MCF 10A (cell line): ENCODE data around the gene TANC1. TPM values are rescaled to one million over a fixed set of nuclear protein-coding genes. Genes with fewer than 3 reads are reported as not detected.
A peak's percentile ranks its signal among the peaks of the same experiment; 100 is the strongest.

ENCODE experiments used
- BruUV-seq: library from RNA; stranded (reverse); fragments of 400-500 nt; replicated peaks from 2 replicates; lab custom pipeline; 2021; lab: Mats Ljungman, UMichigan
- CTCF ChIA-PET: fragments of 300-600 bp; sonication (Branson Sonifier 250); formaldehyde crosslinking; extraction: SDS; loops from one replicate; lab custom pipeline; 2021; ENCODE audit warnings: antibody characterized with exemption, inconsistent platforms; lab: Yijun Ruan, JAX
- POLR2A ChIA-PET: fragments of 300-600, 350-650 bp; sonication (Branson Sonifier 250); formaldehyde crosslinking; extraction: SDS; loops from one replicate; lab custom pipeline; 2020; ENCODE audit warnings: antibody characterized with exemption, inconsistent platforms; lab: Yijun Ruan, JAX
- DNase-seq: peaks from one replicate; pipeline ENCODE4 v3.0.0-alpha.2; 2018; ENCODE audit not compliant: unreplicated experiment
- H3K27ac Mint-ChIP-seq: one replicate; pipeline ENCODE4 v1.8.0; 2022; ENCODE audit warnings: mild to moderate bottlenecking, low read depth, mixed read lengths; ENCODE audit not compliant: unreplicated experiment
- H3K27me3 Mint-ChIP-seq: one replicate; pipeline ENCODE4 v1.8.0; 2022; ENCODE audit warnings: mixed read lengths; ENCODE audit not compliant: insufficient read depth, unreplicated experiment
- H3K36me3 Mint-ChIP-seq: one replicate; pipeline ENCODE4 v1.8.0; 2022; ENCODE audit warnings: mild to moderate bottlenecking, moderate library complexity, mixed read lengths; ENCODE audit not compliant: insufficient read depth, unreplicated experiment
- H3K4me1 Mint-ChIP-seq: one replicate; pipeline ENCODE4 v1.8.0; 2022; ENCODE audit warnings: mixed read lengths; ENCODE audit not compliant: insufficient read depth, unreplicated experiment
- H3K4me3 Mint-ChIP-seq: one replicate; pipeline ENCODE4 v1.8.0; 2022; ENCODE audit warnings: mild to moderate bottlenecking, moderate library complexity, mixed read lengths; ENCODE audit not compliant: unreplicated experiment
- H3K9me3 Mint-ChIP-seq: one replicate; pipeline ENCODE4 v1.8.0; 2022; ENCODE audit warnings: mixed read lengths; ENCODE audit not compliant: unreplicated experiment
- CTCF ChIP-seq: fragments of 200-600 bp; IDR thresholded peaks from one replicate; pipeline ENCODE4 v1.8.0; 2022; ENCODE audit warnings: antibody characterized with exemption, mild to moderate bottlenecking; ENCODE audit not compliant: unreplicated experiment
- intact Hi-C: fragments of 100-400 bp; cut with micrococcal nuclease; formaldehyde crosslinking; loops from 2 replicates; pipeline ENCODE4 v1.14.1; 2022
- total RNA-seq: library from RNA; stranded (reverse); gene quantifications from 2 replicates; pipeline ENCODE4 v1.2.3, GENCODE V29; 2022

Gene TANC1
- total RNA-seq, 1 experiment from 2014 or later: 35.3 TPM

- no peaks in the 10 kb centered on the region for H3K36me3 Mint-ChIP-seq
- no peak for DNase-seq
- peaks cover 9% of the 10 kb centered on the region for H3K4me1 Mint-ChIP-seq
- no peak for TF ChIP-seq CTCF
- intact Hi-C loops: no loop called here
- no TSS peak for BruUV-seq
- no peaks in the 10 kb centered on the region for H3K27me3 Mint-ChIP-seq
- ChIA-PET POLR2A (interaction anchor here (0.8 to 3.0 kb wide), 5 partner anchors 15 to 165 kb away, joined by 3 to 32 read pairs (median 4); partner anchors contain the start of gene TANC1), CTCF (interaction anchor here (0.7 to 1.1 kb wide), 3 partner anchors 31 to 183 kb away, joined by 3 to 7 read pairs (median 3); no protein-coding TSS in a partner anchor)
- no peaks in the 10 kb centered on the region for H3K9me3 Mint-ChIP-seq
- peak overlapping the region; percentile 93 for H3K27ac Mint-ChIP-seq
- no peak overlapping the region for H3K4me3 Mint-ChIP-seq
These were observed 32.8 kb upstream of the TANC1 start for GRCh38 chr2:158935617-158936016.

GRCh38 chr2:158936978-158937377 lies 31.5 kb upstream of the TANC1 start:
- no peaks in the 10 kb centered on the region for H3K9me3 Mint-ChIP-seq
- no peaks in the 10 kb centered on the region for H3K27me3 Mint-ChIP-seq
- H3K4me1 Mint-ChIP-seq: peaks cover 9% of the 10 kb centered on the region
- no peaks in the 10 kb centered on the region for H3K36me3 Mint-ChIP-seq
- CTCF ChIA-PET: no interaction called here
- POLR2A ChIA-PET: interaction anchor here (0.8 to 3.0 kb wide), 8 partner anchors 16 to 98 kb away, joined by 3 to 32 read pairs (median 5); partner anchors contain the start of gene TANC1
- H3K27ac Mint-ChIP-seq: peak overlapping the region; percentile 93
- H3K4me3 Mint-ChIP-seq: no peak overlapping the region
- no peak for TF ChIP-seq CTCF
- intact Hi-C loops: no loop called here
- DNase-seq: peak; percentile 87
- no TSS peak for BruUV-seq

GRCh38 chr2:158940356-158940755 lies 28.1 kb upstream of the TANC1 start:
- Mint-ChIP-seq H3K4me1 (peaks cover 14% of the 10 kb centered on the region), H3K4me3 (no peak overlapping the region), H3K27ac (no peak overlapping the region), H3K36me3 (no peaks in the 10 kb centered on the region), H3K27me3 (no peaks in the 10 kb centered on the region), H3K9me3 (no peaks in the 10 kb centered on the region)
- POLR2A ChIA-PET: interaction anchor here (0.6 to 1.3 kb wide), 4 partner anchors 11 to 500 kb away, joined by 3 to 6 read pairs (median 4); partner anchors contain the start of gene TANC1
- no peak for TF ChIP-seq CTCF
- CTCF ChIA-PET: interaction anchor here (0.7 kb wide), 1 partner anchor 129 kb away, joined by 3 read pairs; no protein-coding TSS in a partner anchor
- no TSS peak for BruUV-seq
- intact Hi-C loops: no loop called here
- DNase-seq: no peak

- H3K27ac Mint-ChIP-seq: no peak overlapping the region
- DNase-seq: no peak
- H3K4me1 Mint-ChIP-seq: peaks cover 6% of the 10 kb centered on the region
- no peaks in the 10 kb centered on the region for H3K36me3 Mint-ChIP-seq
- H3K9me3 Mint-ChIP-seq: no peaks in the 10 kb centered on the region
- ChIA-PET CTCF (interaction anchor here (2.6 kb wide), 1 partner anchor 10 kb away, joined by 13 read pairs; no protein-coding TSS in a partner anchor), POLR2A (interaction anchor here (0.9 to 2.0 kb wide), 4 partner anchors 10 to 35 kb away, joined by 3 to 6 read pairs (median 5); partner anchors contain the start of gene TANC1)
- H3K27me3 Mint-ChIP-seq: no peaks in the 10 kb centered on the region
- BruUV-seq: no TSS peak
- intact Hi-C loops: no loop called here
- no peak for TF ChIP-seq CTCF
- H3K4me3 Mint-ChIP-seq: no peak overlapping the region
These were observed 24.5 kb upstream of the TANC1 start for GRCh38 chr2:158943973-158944372.
